ENCODE measurements around the gene ANKFY1. TPM values are rescaled to one million over a fixed set of nuclear protein-coding genes. Genes with fewer than 3 reads are reported as not detected.

The ANKFY1 gene
- total RNA-seq, 3 donors from 2014 or later: 36.3 to 44.2 (median 42.1) TPM

GRCh38 chr17:4154201-4154600, 109.6 kb downstream of the ANKFY1 start:
- no peak for TF ChIP-seq POLR2A (IDR thresholded peaks at IDR 0.05)
- TF ChIP-seq CTCF (IDR thresholded peaks at IDR 0.05): no peak
- no peak for TF ChIP-seq POLR2AphosphoS5 (IDR thresholded peaks at IDR 0.05)
- Histone ChIP-seq H3K36me3 (no peaks in the 10 kb centered on the region), H3K27me3 (no peaks in the 10 kb centered on the region), H3K27ac (no peak overlapping the region), H3K9me3 (no peaks in the 10 kb centered on the region), H3K4me3 (no peak overlapping the region), H3K4me1 (no peaks in the 10 kb centered on the region)
- intact Hi-C loops (cut with DNase I; ENCODE audit: low total_unique reads): no loop called here
- no peak for DNase-seq (ENCODE audit: low spot score in 2 of 2)

GRCh38 chr17:4152471-4152870, 111.3 kb downstream of the ANKFY1 start:
- intact Hi-C loops (cut with DNase I; ENCODE audit: low total_unique reads): no loop called here
- H3K36me3 ChIP-seq: no peaks in the 10 kb centered on the region
- H3K27me3 ChIP-seq: no peaks in the 10 kb centered on the region
- no peaks in the 10 kb centered on the region for H3K9me3 ChIP-seq
- H3K27ac ChIP-seq: no peak overlapping the region
- no peaks in the 10 kb centered on the region for H3K4me1 ChIP-seq
- H3K4me3 ChIP-seq: no peak overlapping the region
- DNase-seq (ENCODE audit: low spot score in 2 of 2): no peak
- TF ChIP-seq POLR2AphosphoS5 (IDR thresholded peaks at IDR 0.05) (no peak), CTCF (IDR thresholded peaks at IDR 0.05) (no peak), POLR2A (IDR thresholded peaks at IDR 0.05) (no peak)

GRCh38 chr17:4150096-4150495, 113.7 kb downstream of the ANKFY1 start:
- no peak overlapping the region for H3K27ac ChIP-seq
- no peaks in the 10 kb centered on the region for H3K27me3 ChIP-seq
- no peaks in the 10 kb centered on the region for H3K4me1 ChIP-seq
- TF ChIP-seq POLR2AphosphoS5 (IDR thresholded peaks at IDR 0.05): no peak
- TF ChIP-seq CTCF (IDR thresholded peaks at IDR 0.05): no peak
- no peak for TF ChIP-seq POLR2A (IDR thresholded peaks at IDR 0.05)
- intact Hi-C loops (cut with DNase I; ENCODE audit: low total_unique reads): no loop called here
- H3K9me3 ChIP-seq: no peaks in the 10 kb centered on the region
- H3K36me3 ChIP-seq: no peaks in the 10 kb centered on the region
- H3K4me3 ChIP-seq: no peak overlapping the region
- DNase-seq (ENCODE audit: low spot score in 2 of 2): no peak

- Histone ChIP-seq H3K4me1 (peaks cover 0 to 6% of the 10 kb centered on the region in 2 donors), H3K9me3 (no peaks in the 10 kb centered on the region), H3K27me3 (no peaks in the 10 kb centered on the region), H3K36me3 (no peaks in the 10 kb centered on the region), H3K27ac (no peak overlapping the region), H3K4me3 (no peak overlapping the region)
- intact Hi-C loops (cut with DNase I; ENCODE audit: low total_unique reads): loop anchor here (10.0 kb wide), 1 partner anchor 1754 kb away; no protein-coding TSS in a partner anchor
- DNase-seq (ENCODE audit: low spot score in 2 of 2): no peak
- TF ChIP-seq POLR2A (IDR thresholded peaks at IDR 0.05) (no peak), CTCF (IDR thresholded peaks at IDR 0.05) (no peak), POLR2AphosphoS5 (IDR thresholded peaks at IDR 0.05) (no peak)
Observed at GRCh38 chr17:4148611-4149308, 115.0 kb downstream of the ANKFY1 start.

- no peaks in the 10 kb centered on the region for H3K36me3 ChIP-seq
- H3K9me3 ChIP-seq: no peaks in the 10 kb centered on the region
- DNase-seq (ENCODE audit: low spot score in 2 of 2): no peak
- intact Hi-C loops (cut with DNase I; ENCODE audit: low total_unique reads): loop anchor here (10.0 kb wide), 1 partner anchor 1753 kb away; no protein-coding TSS in a partner anchor
- H3K27ac ChIP-seq: no peak overlapping the region
- H3K27me3 ChIP-seq: no peaks in the 10 kb centered on the region
- TF ChIP-seq CTCF (IDR thresholded peaks at IDR 0.05) (no peak), POLR2A (IDR thresholded peaks at IDR 0.05) (no peak), POLR2AphosphoS5 (IDR thresholded peaks at IDR 0.05) (no peak)
- no peak overlapping the region for H3K4me3 ChIP-seq
- H3K4me1 ChIP-seq: peaks cover 0 to 6% of the 10 kb centered on the region in 2 donors
Observed at GRCh38 chr17:4147751-4148310, 115.9 kb downstream of the ANKFY1 start.
